HG03103 (cell line): Measurements from ENCODE around the gene NDUFB8.

ENCODE experiments used
- ATAC-seq: cut with Tn5 transposase; IDR thresholded peaks from one replicate; pipeline ENCODE4 v1.9.1; 2021; ENCODE audit warnings: low read depth; ENCODE audit not compliant: unreplicated experiment

NDUFB8 gene

DNA sequence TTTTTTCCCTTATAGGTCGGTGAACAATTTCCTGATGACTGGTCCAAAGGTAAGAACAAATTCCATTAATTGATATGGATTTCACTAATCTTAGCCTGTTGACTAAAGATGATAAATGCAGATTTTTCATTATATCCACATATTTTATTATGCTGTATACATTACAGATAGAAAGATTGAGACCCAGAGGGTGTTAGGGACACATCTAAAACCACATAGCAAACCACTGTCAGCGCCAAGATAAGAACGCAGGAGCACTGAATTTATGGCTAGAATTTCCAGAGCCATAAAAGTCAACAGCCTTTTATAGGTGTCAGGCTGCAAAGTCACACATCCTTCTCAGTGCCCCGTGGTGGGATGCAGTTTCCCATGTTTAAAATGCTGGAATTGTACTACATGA is 50.6 kb downstream of the NDUFB8 start:
- no peak for ATAC-seq

DNA sequence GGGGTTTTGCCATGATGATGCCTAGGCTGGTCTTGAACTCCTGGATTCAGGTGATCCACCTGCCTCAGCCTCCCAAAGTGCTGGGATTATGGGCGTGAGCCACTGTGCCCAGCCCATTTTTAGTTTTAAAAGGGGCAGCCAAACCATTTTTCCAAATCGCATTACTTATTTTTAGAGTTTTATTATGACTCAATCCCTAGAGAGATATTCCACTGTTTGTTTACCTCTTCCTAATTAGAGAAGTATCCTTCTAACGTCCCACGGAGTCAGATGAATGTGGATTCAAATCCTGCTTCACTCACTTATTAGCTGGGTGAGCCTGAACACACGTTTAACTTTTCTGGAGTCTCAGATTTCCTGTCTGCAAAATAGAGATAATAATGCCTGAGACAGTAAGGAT is 51.7 kb downstream of the NDUFB8 start:
- ATAC-seq, result no peak
